PC-9 (cell line): ENCODE results near the gene IFI27L1.

Experiments used
- EZH2 ChIP-seq: fragments of 200-600 bp; sonication (generic); IDR thresholded peaks from 2 replicates; pipeline ENCODE4 v1.8.0; 2017; ENCODE audit warnings: antibody characterized with exemption, low read depth
- TF ChIP-seq, protein P1 (sequence below): fragments of 200-600 bp; sonication (generic); conservative IDR thresholded peaks from 2 replicates; pipeline ENCODE4 v1.6.1; 2017; ENCODE audit warnings: mixed run types, antibody characterized with exemption, mild to moderate bottlenecking, moderate library complexity

DNA sequence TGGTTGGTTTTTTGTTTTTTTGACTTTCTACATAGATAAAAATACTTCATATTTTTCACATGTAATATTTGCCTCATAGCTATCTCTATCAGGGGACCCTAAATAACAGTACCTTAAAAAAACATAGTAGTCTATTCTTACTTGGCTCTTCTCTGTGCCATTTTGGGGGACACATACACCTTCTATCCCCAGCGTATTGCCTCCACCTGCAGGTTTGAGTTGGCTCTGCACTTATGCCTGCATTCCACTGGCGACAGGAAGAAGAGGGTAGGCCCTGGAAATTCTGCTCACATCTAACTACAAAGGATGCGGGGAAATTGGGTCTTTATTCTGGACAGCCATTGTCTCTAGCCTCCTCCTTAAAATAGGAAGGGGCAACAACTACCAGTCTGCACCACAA lies 62.1 kb downstream of the IFI27L1 start:
- TF ChIP-seq EZH2 = no peak
- TF ChIP-seq, protein P1, sequence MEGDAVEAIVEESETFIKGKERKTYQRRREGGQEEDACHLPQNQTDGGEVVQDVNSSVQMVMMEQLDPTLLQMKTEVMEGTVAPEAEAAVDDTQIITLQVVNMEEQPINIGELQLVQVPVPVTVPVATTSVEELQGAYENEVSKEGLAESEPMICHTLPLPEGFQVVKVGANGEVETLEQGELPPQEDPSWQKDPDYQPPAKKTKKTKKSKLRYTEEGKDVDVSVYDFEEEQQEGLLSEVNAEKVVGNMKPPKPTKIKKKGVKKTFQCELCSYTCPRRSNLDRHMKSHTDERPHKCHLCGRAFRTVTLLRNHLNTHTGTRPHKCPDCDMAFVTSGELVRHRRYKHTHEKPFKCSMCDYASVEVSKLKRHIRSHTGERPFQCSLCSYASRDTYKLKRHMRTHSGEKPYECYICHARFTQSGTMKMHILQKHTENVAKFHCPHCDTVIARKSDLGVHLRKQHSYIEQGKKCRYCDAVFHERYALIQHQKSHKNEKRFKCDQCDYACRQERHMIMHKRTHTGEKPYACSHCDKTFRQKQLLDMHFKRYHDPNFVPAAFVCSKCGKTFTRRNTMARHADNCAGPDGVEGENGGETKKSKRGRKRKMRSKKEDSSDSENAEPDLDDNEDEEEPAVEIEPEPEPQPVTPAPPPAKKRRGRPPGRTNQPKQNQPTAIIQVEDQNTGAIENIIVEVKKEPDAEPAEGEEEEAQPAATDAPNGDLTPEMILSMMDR = no peak; the same call in 1 of the 2 replicates
